Activated naive CD4-positive, alpha-beta T cell treated with anti-CD3 and anti-CD28 coated beads for 36 hours (primary cell): ENCODE measurements around the gene DIRAS1. TPM values are rescaled to one million over a fixed set of nuclear protein-coding genes. Genes with fewer than 3 reads are reported as not detected.

Source experiments
- CTCF ChIA-PET: fragments of 350-600 bp; sonication (Branson Sonifier 250); formaldehyde crosslinking; loops from one replicate; lab custom pipeline; 2021; ENCODE audit warnings: antibody characterized with exemption; lab: Charles Lee
- DNase-seq: peaks from one replicate; pipeline ENCODE4 v3.0.0-alpha.2; 2020
- H3K27ac Mint-ChIP-seq: one replicate; pipeline ENCODE4 v1.8.0; 2021; ENCODE audit warnings: mild to moderate bottlenecking, mixed read lengths
- H3K27me3 Mint-ChIP-seq: one replicate; pipeline ENCODE4 v1.8.0; 2021; ENCODE audit warnings: low read depth, mixed read lengths
- H3K36me3 Mint-ChIP-seq: one replicate; pipeline ENCODE4 v1.8.0; 2021; ENCODE audit warnings: low read depth, mixed read lengths
- H3K4me1 Mint-ChIP-seq: one replicate; pipeline ENCODE4 v1.8.0; 2021; ENCODE audit warnings: low read depth, mixed read lengths
- H3K4me3 Mint-ChIP-seq: one replicate; pipeline ENCODE4 v1.8.0; 2021; ENCODE audit warnings: mild to moderate bottlenecking, moderate library complexity, mixed read lengths
- H3K9me3 Mint-ChIP-seq: one replicate; pipeline ENCODE4 v1.8.0; 2021; ENCODE audit warnings: mixed read lengths
- intact Hi-C: fragments of 100-400 bp; cut with micrococcal nuclease; formaldehyde crosslinking; loops from one replicate; pipeline ENCODE4 v1.15.1; 2023
- total RNA-seq, 2 experiments: library from RNA; stranded (reverse); gene quantifications; one replicate each; pipeline ENCODE4 v1.2.3, GENCODE V29; 2021

The DIRAS1 gene
- total RNA-seq, 2 experiments from 2014 or later = 0.07 to 0.24 TPM

- Mint-ChIP-seq H3K36me3 (peaks cover 2% of the 10 kb centered on the region), H3K27me3 (no peaks in the 10 kb centered on the region), H3K27ac (no peak overlapping the region), H3K9me3 (no peaks in the 10 kb centered on the region), H3K4me1 (no peaks in the 10 kb centered on the region), H3K4me3 (no peak overlapping the region)
- intact Hi-C loops = no loop called here
- DNase-seq = no peak
- CTCF ChIA-PET = interaction anchor here (0.6 to 8.3 kb wide), 3 partner anchors 89 to 212 kb away, joined by 3 to 69 read pairs (median 7); no protein-coding TSS in a partner anchor
Observed at GRCh38 chr19:2750808-2751437, 29.8 kb upstream of the DIRAS1 start.

DNA sequence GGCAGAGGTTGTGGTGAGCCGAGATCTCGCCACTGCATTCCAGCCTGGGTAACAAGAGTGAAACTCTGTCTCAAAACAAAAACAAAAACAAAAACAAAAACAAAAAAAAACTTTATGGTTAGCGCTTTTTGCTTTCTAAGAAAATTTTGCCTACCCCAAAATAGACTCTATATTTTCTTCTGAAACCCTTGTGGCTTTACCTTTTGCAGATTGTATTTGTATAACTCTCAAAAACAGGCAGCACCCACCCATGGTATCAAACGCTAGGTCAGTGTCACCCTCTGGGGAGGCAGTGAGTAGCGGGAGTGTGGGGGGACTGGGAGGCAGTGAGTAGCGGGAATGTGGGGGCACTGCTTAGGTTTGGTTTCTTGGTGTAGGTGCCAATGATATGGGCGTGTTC, 26.2 kb upstream of the DIRAS1 start:
- no peak for DNase-seq
- no peak overlapping the region for H3K27ac Mint-ChIP-seq
- no peaks in the 10 kb centered on the region for H3K36me3 Mint-ChIP-seq
- H3K4me3 Mint-ChIP-seq = no peak overlapping the region
- no peaks in the 10 kb centered on the region for H3K27me3 Mint-ChIP-seq
- H3K9me3 Mint-ChIP-seq = no peaks in the 10 kb centered on the region
- intact Hi-C loops = no loop called here
- no peaks in the 10 kb centered on the region for H3K4me1 Mint-ChIP-seq
- CTCF ChIA-PET = interaction anchor here (8.3 kb wide), 1 partner anchor 99 kb away, joined by 69 read pairs; no protein-coding TSS in a partner anchor

DNA sequence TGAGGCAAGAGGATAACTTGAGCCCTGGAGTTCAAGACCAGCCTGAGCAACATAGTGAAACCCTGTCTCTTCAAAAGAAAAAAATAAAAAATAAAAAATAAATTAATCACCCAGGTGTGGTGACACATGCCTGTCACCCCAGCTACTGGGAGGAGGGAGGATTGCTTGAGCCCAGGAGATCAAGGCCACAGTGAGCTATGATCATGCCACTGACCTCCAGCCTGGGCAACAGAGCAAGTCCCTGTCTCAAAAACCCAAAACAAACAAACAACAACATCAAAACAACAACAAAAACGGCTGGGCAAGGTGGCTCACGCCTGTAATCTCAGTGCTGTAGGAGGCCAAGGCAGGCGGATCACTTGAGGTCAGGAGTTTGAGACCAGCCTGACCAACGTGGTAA, 22.9 kb upstream of the DIRAS1 start:
- CTCF ChIA-PET = no interaction called here
- Mint-ChIP-seq H3K4me1 (peaks cover 6% of the 10 kb centered on the region), H3K36me3 (no peaks in the 10 kb centered on the region), H3K27me3 (peaks cover 4% of the 10 kb centered on the region), H3K27ac (no peak overlapping the region), H3K4me3 (no peak overlapping the region), H3K9me3 (no peaks in the 10 kb centered on the region)
- intact Hi-C loops = no loop called here
- DNase-seq = no peak

DNA sequence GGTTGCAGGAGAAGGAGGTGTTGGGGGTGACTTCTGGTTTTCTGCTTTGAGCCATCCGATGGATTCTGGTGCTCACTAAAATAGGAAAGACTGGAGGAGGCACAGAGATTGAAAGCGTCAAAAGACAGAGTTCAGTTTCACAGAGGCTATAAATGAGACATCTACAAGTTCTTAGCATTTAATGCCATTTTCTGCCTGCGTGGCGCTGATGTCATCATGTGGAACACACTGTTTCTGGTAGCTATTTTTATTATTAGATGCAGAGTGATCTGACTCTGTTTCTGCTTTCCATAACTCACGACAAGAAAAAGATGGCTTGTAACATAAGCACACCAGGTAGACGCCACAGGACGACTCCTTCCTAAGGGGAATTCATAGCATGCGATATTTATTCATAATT, 21.9 kb upstream of the DIRAS1 start:
- peaks cover 4% of the 10 kb centered on the region for H3K36me3 Mint-ChIP-seq
- intact Hi-C loops = no loop called here
- H3K9me3 Mint-ChIP-seq = no peaks in the 10 kb centered on the region
- CTCF ChIA-PET = interaction anchor here (1.0 kb wide), 1 partner anchor 95 kb away, joined by 3 read pairs; no protein-coding TSS in a partner anchor
- H3K27me3 Mint-ChIP-seq = peaks cover 4% of the 10 kb centered on the region
- no peak overlapping the region for H3K27ac Mint-ChIP-seq
- H3K4me1 Mint-ChIP-seq = peaks cover 13% of the 10 kb centered on the region
- no peak for DNase-seq
- H3K4me3 Mint-ChIP-seq = no peak overlapping the region

DNA sequence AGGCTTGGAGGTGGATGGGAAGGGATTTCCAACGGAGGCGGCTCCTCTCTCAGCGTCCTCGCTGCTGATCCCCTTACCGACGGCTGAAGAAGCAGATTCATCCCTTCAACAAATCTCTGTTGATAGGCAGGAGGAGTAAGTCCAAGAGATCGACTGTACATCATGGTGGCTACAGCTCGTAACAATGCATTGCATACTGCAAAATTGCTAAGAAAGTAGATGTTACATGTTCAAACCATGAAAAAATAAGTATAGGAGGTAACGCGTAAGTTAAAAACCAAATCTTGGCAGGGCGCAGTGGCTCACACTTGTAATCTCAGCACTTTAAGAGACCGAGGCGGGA, 19.1 kb upstream of the DIRAS1 start:
- H3K4me3 Mint-ChIP-seq = peak overlapping the region; percentile 89
- H3K27me3 Mint-ChIP-seq = peaks cover 4% of the 10 kb centered on the region
- H3K4me1 Mint-ChIP-seq = peaks cover 19% of the 10 kb centered on the region
- H3K27ac Mint-ChIP-seq = no peak overlapping the region
- CTCF ChIA-PET = interaction anchor here (0.7 kb wide), 1 partner anchor 412 kb away, joined by 3 read pairs; no protein-coding TSS in a partner anchor
- intact Hi-C loops = loop anchor here (1.0 to 2.0 kb wide), 2 partner anchors 35 to 45 kb away; partner anchors contain the start of gene THOP1
- no peaks in the 10 kb centered on the region for H3K9me3 Mint-ChIP-seq
- H3K36me3 Mint-ChIP-seq = peaks cover 17% of the 10 kb centered on the region
- no peak for DNase-seq

- Mint-ChIP-seq H3K27me3 (peaks cover 4% of the 10 kb centered on the region), H3K4me1 (peaks cover 19% of the 10 kb centered on the region), H3K4me3 (peak within 1 kb of the TSS; percentile 89), H3K9me3 (no peaks in the 10 kb centered on the region), H3K27ac (peak within 1 kb of the TSS; percentile 21), H3K36me3 (peaks cover 17% of the 10 kb centered on the region)
- intact Hi-C loops = loop anchor here (1.0 to 2.0 kb wide), 2 partner anchors 35 to 46 kb away; partner anchors contain the start of gene THOP1
- CTCF ChIA-PET = interaction anchor here (0.6 to 1.2 kb wide), 5 partner anchors 10 to 413 kb away, joined by 3 to 7 read pairs (median 3); no protein-coding TSS in a partner anchor
- DNase-seq = peak; percentile 100
Observed at GRCh38 chr19:2739602-2740313, 18.6 kb upstream of the DIRAS1 start, which contains the start of gene SLC39A3. TSS of gene SLC39A3 (minus strand) at chr19:2740017. CDS start at chr19:2737257, 2,760 bp downstream.

DNA sequence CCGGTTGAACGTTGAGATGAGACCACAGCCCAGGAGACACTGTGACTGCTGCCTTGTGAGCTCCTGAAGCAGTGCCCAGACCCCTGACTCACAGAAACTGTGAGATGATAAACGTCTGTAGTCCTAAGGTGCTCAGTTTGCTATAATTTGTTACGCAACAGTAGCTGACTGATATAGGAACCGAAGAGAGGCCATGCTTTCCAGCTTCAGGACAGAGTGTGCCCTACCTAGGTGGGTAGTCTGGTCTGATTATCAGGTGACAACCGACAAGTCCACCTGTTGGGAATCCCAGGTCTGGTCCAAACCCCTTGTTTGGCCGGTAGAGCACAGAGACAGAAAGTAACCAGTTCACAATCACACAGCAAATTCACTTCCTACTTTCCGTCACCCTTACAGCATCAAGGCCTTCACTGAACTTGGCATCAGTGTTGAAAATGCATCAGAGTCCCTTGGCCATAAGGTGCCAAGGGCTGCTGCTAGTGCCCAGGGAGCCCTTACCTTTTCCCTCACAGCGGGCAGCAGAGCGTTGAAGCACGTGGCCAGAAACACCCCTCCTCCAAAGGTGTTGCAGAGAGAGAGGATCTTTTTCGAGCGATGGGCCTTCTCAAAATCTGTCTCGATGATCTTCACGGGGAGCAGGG, 15.5 kb upstream of the DIRAS1 start:
- CTCF ChIA-PET = interaction anchor here (1.2 kb wide), 1 partner anchor 88 kb away, joined by 3 read pairs; no protein-coding TSS in a partner anchor
- H3K27me3 Mint-ChIP-seq = peaks cover 4% of the 10 kb centered on the region
- no peaks in the 10 kb centered on the region for H3K9me3 Mint-ChIP-seq
- peaks cover 20% of the 10 kb centered on the region for H3K36me3 Mint-ChIP-seq
- no peak overlapping the region for H3K27ac Mint-ChIP-seq
- H3K4me1 Mint-ChIP-seq = peaks cover 19% of the 10 kb centered on the region
- no peak for DNase-seq
- intact Hi-C loops = no loop called here
- H3K4me3 Mint-ChIP-seq = no peak overlapping the region

DNA sequence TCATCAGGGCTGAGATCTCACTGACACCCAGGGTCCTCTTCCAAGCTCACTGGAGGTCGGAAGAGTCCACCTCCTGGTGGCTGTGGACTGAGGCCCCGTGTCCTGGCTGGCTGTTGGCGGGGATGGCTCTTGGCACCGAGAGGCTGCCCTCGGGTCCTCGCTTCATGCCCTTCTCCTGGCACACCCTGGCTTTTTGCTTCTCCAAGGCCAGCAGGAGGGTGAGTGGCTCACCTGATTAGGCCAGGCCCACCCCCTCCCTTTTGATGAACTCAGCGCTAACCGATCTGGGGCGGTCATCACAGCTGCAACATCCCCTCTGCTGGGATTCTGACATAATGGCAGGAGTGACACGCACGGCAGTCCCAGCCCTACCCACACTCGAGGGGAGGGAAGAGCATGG, 14.2 kb upstream of the DIRAS1 start:
- Mint-ChIP-seq H3K9me3 (no peaks in the 10 kb centered on the region), H3K36me3 (peaks cover 20% of the 10 kb centered on the region)

GRCh38 chr19:2734589-2735288, 13.6 kb upstream of the DIRAS1 start:
- CTCF ChIA-PET = no interaction called here
- Mint-ChIP-seq H3K36me3 (peaks cover 20% of the 10 kb centered on the region), H3K9me3 (no peaks in the 10 kb centered on the region), H3K4me1 (peaks cover 17% of the 10 kb centered on the region), H3K4me3 (no peak overlapping the region), H3K27me3 (no peaks in the 10 kb centered on the region), H3K27ac (no peak overlapping the region)
- DNase-seq = no peak
- intact Hi-C loops = no loop called here

More for the DNA sequence above, 14.2 kb upstream of the DIRAS1 start:
- DNase-seq = no peak
- no peak overlapping the region for H3K4me3 Mint-ChIP-seq
- CTCF ChIA-PET = interaction anchor here (1.2 kb wide), 1 partner anchor 87 kb away, joined by 3 read pairs; no protein-coding TSS in a partner anchor
- no peak overlapping the region for H3K27ac Mint-ChIP-seq
- H3K4me1 Mint-ChIP-seq = peaks cover 19% of the 10 kb centered on the region
- H3K27me3 Mint-ChIP-seq = peaks cover 4% of the 10 kb centered on the region
- intact Hi-C loops = no loop called here

GRCh38 chr19:2733930-2734588, 12.9 kb upstream of the DIRAS1 start:
- intact Hi-C loops = no loop called here
- H3K27me3 Mint-ChIP-seq = no peaks in the 10 kb centered on the region
- H3K9me3 Mint-ChIP-seq = no peaks in the 10 kb centered on the region
- no peak overlapping the region for H3K27ac Mint-ChIP-seq
- no peak overlapping the region for H3K4me3 Mint-ChIP-seq
- CTCF ChIA-PET = no interaction called here
- peaks cover 20% of the 10 kb centered on the region for H3K36me3 Mint-ChIP-seq
- no peak for DNase-seq
- peaks cover 13% of the 10 kb centered on the region for H3K4me1 Mint-ChIP-seq

- intact Hi-C loops = no loop called here
- no peak for DNase-seq
- H3K27ac Mint-ChIP-seq = no peak overlapping the region
- peaks cover 15% of the 10 kb centered on the region for H3K36me3 Mint-ChIP-seq
- CTCF ChIA-PET = no interaction called here
- peaks cover 6% of the 10 kb centered on the region for H3K4me1 Mint-ChIP-seq
- no peak overlapping the region for H3K4me3 Mint-ChIP-seq
- no peaks in the 10 kb centered on the region for H3K9me3 Mint-ChIP-seq
- H3K27me3 Mint-ChIP-seq = no peaks in the 10 kb centered on the region
Observed at GRCh38 chr19:2732883-2733282, 11.7 kb upstream of the DIRAS1 start.
